ENCODE data around the gene FILIP1L. TPM values are rescaled to one million over a fixed set of nuclear protein-coding genes. Genes with fewer than 3 reads are reported as not detected.

The FILIP1L gene
- total RNA-seq, 1 experiment from 2014 or later: 4.3 TPM

- intact Hi-C loops (cut with micrococcal nuclease; ENCODE audit: unreplicated experiment): no loop called here
- Histone ChIP-seq H3K27me3 (replicated peaks; ENCODE audit: insufficient read depth, low read depth, low read length, poor library complexity) (no peaks in the 10 kb centered on the region), H3K4me1 (ENCODE audit: insufficient read depth, low read length, poor library complexity, severe bottlenecking) (no peaks in the 10 kb centered on the region), H3K4me3 (ENCODE audit: low read depth, low read length, poor library complexity, severe bottlenecking) (no peak overlapping the region), H3K9me3 (ENCODE audit: low read depth, low read length, poor library complexity, severe bottlenecking) (no peaks in the 10 kb centered on the region), H3K27ac (ENCODE audit: low read depth, low read length, poor library complexity, severe bottlenecking) (no peak overlapping the region), H3K36me3 (ENCODE audit: insufficient read depth, low read length, poor library complexity, severe bottlenecking) (no peaks in the 10 kb centered on the region)
- ChIA-PET POLR2A (ENCODE audit: low non-redundant PET) (no interaction called here), CTCF (no interaction called here)
- TF ChIP-seq EZH2 (IDR thresholded peaks at IDR 0.05; ENCODE audit: borderline replicate concordance, low read depth, low read length, poor library complexity, severe bottlenecking) (no peak), CTCF (conservative IDR thresholded peaks at IDR 0.05; ENCODE audit: low read depth, low read length) (no peak)
- no TSS peak for BruUV-seq (replicated peaks)
- DNase-seq (ENCODE audit: low spot score): no peak
Observed at GRCh38 chr3:99958222-99958912, 155.9 kb downstream of the FILIP1L start.

- Histone ChIP-seq H3K4me1 (ENCODE audit: insufficient read depth, low read length, poor library complexity, severe bottlenecking) (peaks cover under 1% of the 10 kb centered on the region), H3K27me3 (replicated peaks; ENCODE audit: insufficient read depth, low read depth, low read length, poor library complexity) (no peaks in the 10 kb centered on the region), H3K27ac (ENCODE audit: low read depth, low read length, poor library complexity, severe bottlenecking) (no peak overlapping the region), H3K4me3 (ENCODE audit: low read depth, low read length, poor library complexity, severe bottlenecking) (no peak overlapping the region), H3K36me3 (ENCODE audit: insufficient read depth, low read length, poor library complexity, severe bottlenecking) (no peaks in the 10 kb centered on the region), H3K9me3 (ENCODE audit: low read depth, low read length, poor library complexity, severe bottlenecking) (no peaks in the 10 kb centered on the region)
- no peak for DNase-seq (ENCODE audit: low spot score)
- intact Hi-C loops (cut with micrococcal nuclease; ENCODE audit: unreplicated experiment): no loop called here
- CTCF ChIA-PET: no interaction called here
- no peak for TF ChIP-seq CTCF (conservative IDR thresholded peaks at IDR 0.05; ENCODE audit: low read depth, low read length)
- no peak for TF ChIP-seq EZH2 (IDR thresholded peaks at IDR 0.05; ENCODE audit: borderline replicate concordance, low read depth, low read length, poor library complexity, severe bottlenecking)
- POLR2A ChIA-PET (ENCODE audit: low non-redundant PET): no interaction called here
- no TSS peak for BruUV-seq (replicated peaks)
Observed at GRCh38 chr3:99957151-99957796, 157.0 kb downstream of the FILIP1L start.

DNA sequence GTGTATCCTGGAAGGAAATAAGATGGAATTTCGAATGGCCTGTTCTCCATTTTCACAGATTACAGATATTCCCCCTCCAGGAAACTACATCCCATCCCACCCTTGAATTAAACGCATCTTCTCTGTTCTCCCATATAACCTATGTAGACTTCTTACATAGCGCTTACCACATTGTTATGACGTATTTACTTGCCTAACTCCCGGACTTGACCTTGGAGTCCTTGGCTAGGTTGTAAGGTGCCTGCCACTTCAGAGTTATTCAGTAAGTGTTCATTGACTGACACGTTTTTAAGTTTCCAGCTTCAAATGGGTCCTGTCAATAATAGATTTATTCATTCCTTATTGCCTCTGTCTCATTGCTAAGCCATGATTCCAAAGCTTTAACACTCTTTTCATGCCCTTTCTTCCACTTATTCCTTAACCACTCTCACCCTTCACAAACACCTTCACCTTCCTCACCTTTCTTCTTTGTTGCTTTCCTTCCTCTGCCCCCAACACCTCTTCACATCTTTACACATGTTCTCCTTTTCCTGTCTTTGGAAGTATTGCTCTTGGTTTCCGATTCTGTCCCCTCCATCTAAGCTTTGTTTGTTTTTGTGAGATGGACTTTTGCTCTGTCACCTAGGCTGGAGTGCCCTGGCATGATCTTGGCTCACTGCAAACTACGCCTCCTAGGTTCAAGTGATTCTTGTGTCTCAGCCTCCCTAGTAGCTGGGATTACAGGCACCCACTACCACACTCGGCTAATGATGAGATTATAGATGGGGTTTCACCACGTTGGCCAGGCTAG lies 158.3 kb downstream of the FILIP1L start:
- intact Hi-C loops (cut with micrococcal nuclease; ENCODE audit: unreplicated experiment): no loop called here
- H3K36me3 ChIP-seq (ENCODE audit: insufficient read depth, low read length, poor library complexity, severe bottlenecking): no peaks in the 10 kb centered on the region
- H3K27me3 ChIP-seq (replicated peaks; ENCODE audit: insufficient read depth, low read depth, low read length, poor library complexity): no peaks in the 10 kb centered on the region
- no TSS peak for BruUV-seq (replicated peaks)
- H3K4me1 ChIP-seq (ENCODE audit: insufficient read depth, low read length, poor library complexity, severe bottlenecking): peaks cover 2% of the 10 kb centered on the region
- ChIA-PET CTCF (no interaction called here), POLR2A (ENCODE audit: low non-redundant PET) (no interaction called here)
- no peaks in the 10 kb centered on the region for H3K9me3 ChIP-seq (ENCODE audit: low read depth, low read length, poor library complexity, severe bottlenecking)
- no peak overlapping the region for H3K4me3 ChIP-seq (ENCODE audit: low read depth, low read length, poor library complexity, severe bottlenecking)
- no peak overlapping the region for H3K27ac ChIP-seq (ENCODE audit: low read depth, low read length, poor library complexity, severe bottlenecking)
- no peak for DNase-seq (ENCODE audit: low spot score)
- TF ChIP-seq CTCF (conservative IDR thresholded peaks at IDR 0.05; ENCODE audit: low read depth, low read length) (no peak), EZH2 (IDR thresholded peaks at IDR 0.05; ENCODE audit: borderline replicate concordance, low read depth, low read length, poor library complexity, severe bottlenecking) (no peak)
